NCI-H1417 (cell line): ENCODE data around the gene TRAF3IP1.

Source experiments
- DNase-seq, 3 experiments: peaks; one replicate each; lab custom pipeline; 2025; lab: John Stamatoyannopoulos, UW

Gene TRAF3IP1

GRCh38 chr2:238446371-238446770, 126.1 kb downstream of the TRAF3IP1 start:
- no peak for DNase-seq

GRCh38 chr2:238448031-238448955, 128.0 kb downstream of the TRAF3IP1 start:
- no peak for DNase-seq

DNA sequence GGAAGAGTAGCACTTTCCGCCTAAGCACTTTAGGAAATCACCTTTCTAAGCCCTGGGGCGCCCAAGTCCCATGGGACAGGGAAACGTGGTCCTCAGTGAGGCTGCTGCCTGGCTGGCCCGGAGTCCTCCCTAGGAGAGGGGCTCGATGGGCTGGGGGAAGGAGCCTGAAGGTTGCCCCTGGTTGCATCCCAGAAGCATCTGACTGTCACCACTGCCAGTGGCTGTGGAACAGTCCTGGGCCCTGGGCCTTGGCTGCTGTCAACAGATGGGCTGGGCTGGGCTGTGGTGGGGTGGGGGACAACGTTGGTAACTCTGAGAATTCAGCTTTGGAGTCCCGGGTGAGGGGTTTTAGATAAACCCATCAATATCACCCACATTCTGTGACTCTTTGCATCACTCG, 128.9 kb downstream of the TRAF3IP1 start:
- DNase-seq, result no peak

- no peak for DNase-seq
These were observed 129.6 kb downstream of the TRAF3IP1 start for GRCh38 chr2:238449909-238450417.

- no peak for DNase-seq
These were observed 130.1 kb downstream of the TRAF3IP1 start for GRCh38 chr2:238450440-238450861.
